ENCODE data around the gene PRKN.

PRKN gene

DNA sequence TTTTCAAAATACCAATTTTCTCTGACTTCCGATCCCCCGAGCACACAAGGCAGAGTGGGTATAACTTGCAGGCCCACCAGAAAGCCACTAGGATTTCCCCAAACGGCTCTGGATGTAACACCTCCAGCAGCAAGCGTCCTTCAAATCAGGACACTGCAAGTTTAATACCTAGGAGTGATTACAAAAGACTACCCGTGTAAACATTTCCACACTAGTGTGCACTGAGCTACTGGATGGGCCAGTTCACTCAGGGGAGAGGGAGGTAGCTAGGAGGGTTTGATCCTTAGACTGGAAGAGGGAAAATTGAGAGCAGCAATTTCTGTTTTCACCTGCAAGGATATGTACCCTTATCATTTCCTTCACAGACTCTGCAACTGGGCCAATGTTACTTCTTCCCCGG lies 1361.9 kb downstream of the PRKN start:
- TF ChIP-seq, protein P1, sequence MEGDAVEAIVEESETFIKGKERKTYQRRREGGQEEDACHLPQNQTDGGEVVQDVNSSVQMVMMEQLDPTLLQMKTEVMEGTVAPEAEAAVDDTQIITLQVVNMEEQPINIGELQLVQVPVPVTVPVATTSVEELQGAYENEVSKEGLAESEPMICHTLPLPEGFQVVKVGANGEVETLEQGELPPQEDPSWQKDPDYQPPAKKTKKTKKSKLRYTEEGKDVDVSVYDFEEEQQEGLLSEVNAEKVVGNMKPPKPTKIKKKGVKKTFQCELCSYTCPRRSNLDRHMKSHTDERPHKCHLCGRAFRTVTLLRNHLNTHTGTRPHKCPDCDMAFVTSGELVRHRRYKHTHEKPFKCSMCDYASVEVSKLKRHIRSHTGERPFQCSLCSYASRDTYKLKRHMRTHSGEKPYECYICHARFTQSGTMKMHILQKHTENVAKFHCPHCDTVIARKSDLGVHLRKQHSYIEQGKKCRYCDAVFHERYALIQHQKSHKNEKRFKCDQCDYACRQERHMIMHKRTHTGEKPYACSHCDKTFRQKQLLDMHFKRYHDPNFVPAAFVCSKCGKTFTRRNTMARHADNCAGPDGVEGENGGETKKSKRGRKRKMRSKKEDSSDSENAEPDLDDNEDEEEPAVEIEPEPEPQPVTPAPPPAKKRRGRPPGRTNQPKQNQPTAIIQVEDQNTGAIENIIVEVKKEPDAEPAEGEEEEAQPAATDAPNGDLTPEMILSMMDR (IDR thresholded peaks at IDR 0.05; ENCODE audit: insufficient read depth, low read depth, low read length, missing control alignments), result no peak
- no peak overlapping the region for H3K4me3 ChIP-seq (ENCODE audit: low read length)
- DNase-seq (ENCODE audit: low read depth), result no peak

GRCh38 chr6:161363286-161363685 lies 1364.3 kb downstream of the PRKN start:
- no peak for DNase-seq (ENCODE audit: low read depth)
- TF ChIP-seq, protein P1 (IDR thresholded peaks at IDR 0.05; ENCODE audit: insufficient read depth, low read depth, low read length, missing control alignments), result no peak
- no peak overlapping the region for H3K4me3 ChIP-seq (ENCODE audit: low read length)

GRCh38 chr6:161362266-161362665 lies 1365.3 kb downstream of the PRKN start:
- no peak overlapping the region for H3K4me3 ChIP-seq (ENCODE audit: low read length)
- no peak for DNase-seq (ENCODE audit: low read depth)
- TF ChIP-seq, protein P1 (IDR thresholded peaks at IDR 0.05; ENCODE audit: insufficient read depth, low read depth, low read length, missing control alignments), result no peak

DNA sequence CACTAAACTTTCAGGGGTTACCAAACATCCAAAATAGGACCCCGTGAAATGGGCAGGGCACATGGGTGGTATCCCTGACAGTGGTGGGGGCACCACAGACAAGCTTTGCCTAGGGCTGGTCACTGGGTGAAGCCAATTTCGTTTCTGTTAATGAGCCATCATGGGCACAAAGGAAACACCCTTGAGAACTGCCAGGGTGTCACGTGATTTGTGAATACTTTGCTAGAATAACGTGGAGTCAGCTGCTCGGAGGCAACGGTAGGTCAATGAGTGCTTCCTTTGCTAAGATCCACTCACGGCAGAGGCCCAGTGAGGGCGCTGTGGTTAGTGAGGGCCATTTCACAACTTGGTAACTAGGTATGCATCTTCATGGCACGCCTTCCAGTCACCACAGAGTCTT lies 1366.0 kb downstream of the PRKN start:
- no peak overlapping the region for H3K4me3 ChIP-seq (ENCODE audit: low read length)
- DNase-seq (ENCODE audit: low read depth), result no peak
- TF ChIP-seq, protein P1 (IDR thresholded peaks at IDR 0.05; ENCODE audit: insufficient read depth, low read depth, low read length, missing control alignments), result no peak

DNA sequence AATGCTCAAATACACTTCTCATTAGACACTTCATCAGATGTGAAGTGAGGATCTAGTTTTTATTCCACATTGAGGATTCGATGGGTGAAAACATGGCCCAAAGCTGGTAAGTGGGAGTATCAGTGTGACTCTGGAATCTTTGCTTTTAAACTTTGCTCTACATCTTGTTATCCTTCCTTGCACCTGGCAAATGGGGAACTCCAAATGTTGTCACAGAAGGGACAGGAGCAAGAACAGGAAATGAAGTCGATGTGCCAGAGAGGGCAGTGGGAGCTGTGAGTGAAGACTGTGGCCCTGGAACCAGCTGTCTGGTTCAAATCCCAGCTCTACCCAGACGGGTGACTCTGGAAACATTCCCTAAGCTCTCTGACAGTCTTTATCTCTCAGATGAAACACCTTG lies 1367.0 kb downstream of the PRKN start:
- H3K4me3 ChIP-seq (ENCODE audit: low read length), result no peak overlapping the region
- DNase-seq (ENCODE audit: low read depth), result no peak
- TF ChIP-seq, protein P1 (IDR thresholded peaks at IDR 0.05; ENCODE audit: insufficient read depth, low read depth, low read length, missing control alignments), result no peak

DNA sequence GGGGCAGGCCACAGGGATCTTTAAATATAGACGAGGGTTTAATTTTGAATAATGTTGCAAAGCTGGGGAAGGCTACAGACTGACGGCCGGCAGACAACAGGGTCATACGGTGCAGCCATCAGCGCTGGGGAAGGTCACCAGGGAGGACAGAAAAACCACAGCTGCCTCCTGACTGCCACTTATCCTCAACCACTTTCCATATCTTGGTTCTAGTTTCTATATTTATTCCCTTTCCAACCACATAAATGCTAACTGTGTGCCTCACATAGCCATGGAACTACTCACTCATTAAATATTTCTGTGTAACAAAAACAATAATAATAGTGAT lies 1368.0 kb downstream of the PRKN start:
- DNase-seq (ENCODE audit: low read depth), result no peak
- TF ChIP-seq, protein P1 (IDR thresholded peaks at IDR 0.05; ENCODE audit: insufficient read depth, low read depth, low read length, missing control alignments), result no peak
- H3K4me3 ChIP-seq (ENCODE audit: low read length), result no peak overlapping the region

GRCh38 chr6:161356167-161356854 lies 1371.3 kb downstream of the PRKN start:
- H3K4me3 ChIP-seq (ENCODE audit: low read length), result no peak overlapping the region
- DNase-seq (ENCODE audit: low read depth), result no peak
- TF ChIP-seq, protein P1 (IDR thresholded peaks at IDR 0.05; ENCODE audit: insufficient read depth, low read depth, low read length, missing control alignments), result no peak

Measured in epithelial cell of esophagus (primary cell).